Ovary (tissue), 3 donors: Measurements from ENCODE around the gene ZCWPW1.

Experiments used
- CTCF ChIP-seq, 3 donors: fragments of 450-650 bp in 2 of 3; fragments of 200-600 bp in 1 of 3; IDR thresholded peaks; one replicate each; pipeline versions ENCODE4 v1.5.1 to v1.8.0; 2016 to 2022; ENCODE audit warnings: antibody characterized with exemption in 3 of 3, mild to moderate bottlenecking in 1 of 3
- EP300 ChIP-seq: sonication (generic); formaldehyde crosslinking; IDR thresholded peaks from one replicate; pipeline ENCODE4 v1.6.1; 2017; ENCODE audit warnings: antibody characterized with exemption
- POLR2A ChIP-seq: fragments of 450-650 bp; IDR thresholded peaks from one replicate; pipeline ENCODE4 v1.6.1; 2017; ENCODE audit warnings: antibody characterized with exemption, mild to moderate bottlenecking, moderate library complexity
- donor health status: DM: no; HTN: no; CAD: no.

GRCh38 chr7:100435401-100436304 lies 7.2 kb upstream of the ZCWPW1 start:
- TF ChIP-seq CTCF (IDR thresholded peaks at IDR 0.05) (no peak), EP300 (no peak), POLR2A (no peak)
